GM10248 (cell line): ENCODE data around the gene SERPINE2.

Experiments
- CTCF ChIA-PET: fragments of 300-600 bp; sonication (Branson Sonifier 250); formaldehyde crosslinking; extraction: SDS; loops from one replicate; lab custom pipeline; 2021; ENCODE audit warnings: antibody characterized with exemption; lab: Yijun Ruan, JAX
- POLR2A ChIA-PET: fragments of 350-650 bp; sonication (Branson Sonifier 250); formaldehyde crosslinking; extraction: SDS; loops from one replicate; lab custom pipeline; 2020; ENCODE audit warnings: antibody characterized with exemption; lab: Yijun Ruan, JAX
- DNase-seq: peaks from one replicate; pipeline ENCODE4 v3.0.0; 2012; ENCODE audit errors: extremely low spot score
- CTCF ChIP-seq: IDR thresholded peaks from 2 replicates; pipeline ENCODE4 v1.5.1; 2012; ENCODE audit warnings: mild to moderate bottlenecking, low read depth; ENCODE audit errors: extremely low read depth, missing control alignments, control extremely low read depth

SERPINE2 gene

GRCh38 chr2:223928113-223929006 is 110.7 kb downstream of the SERPINE2 start:
- ChIA-PET POLR2A (no interaction called here), CTCF (interaction anchor here (3.5 kb wide), 1 partner anchor 7 kb away, joined by 14 read pairs; no protein-coding TSS in a partner anchor)
- TF ChIP-seq CTCF = no peak
- DNase-seq = no peak

- TF ChIP-seq CTCF = no peak
- no peak for DNase-seq
- CTCF ChIA-PET = interaction anchor here (0.9 to 3.5 kb wide), 2 partner anchors 10 to 45 kb away, joined by 3 to 14 read pairs; no protein-coding TSS in a partner anchor
- POLR2A ChIA-PET = no interaction called here
Observed at GRCh38 chr2:223925106-223925505, 114.0 kb downstream of the SERPINE2 start.
